Liver (tissue), 9 donors: ENCODE data around the gene AUH. TPM values are rescaled to one million over a fixed set of nuclear protein-coding genes. Genes with fewer than 3 reads are reported as not detected.

Experiments used
- DNase-seq: peaks from one replicate; pipeline ENCODE4 v3.0.0-alpha.2; 2017; ENCODE audit warnings: low spot score
- H3K27ac ChIP-seq, 2 donors: one replicate each; pipeline ENCODE4 v1.7.0; 2013; ENCODE audit warnings: inconsistent platforms in 2 of 2, low read length in 2 of 2, control low read depth in 1 of 2, low read depth in 1 of 2, mild to moderate bottlenecking in 1 of 2
- H3K27me3 ChIP-seq, 4 donors: one replicate each; pipeline versions ENCODE4 v1.6.1 to v1.7.0; 2013; ENCODE audit warnings: low read length in 3 of 4, inconsistent platforms in 1 of 4, mild to moderate bottlenecking in 1 of 4, moderate library complexity in 1 of 4; ENCODE audit not compliant: control insufficient read depth in 4 of 4, insufficient read depth in 4 of 4
- H3K36me3 ChIP-seq, 4 donors: one replicate each; pipeline versions ENCODE4 v1.6.1 to v1.7.0; 2013; ENCODE audit warnings: low read length in 3 of 4, mild to moderate bottlenecking in 3 of 4, low read depth in 1 of 4, moderate library complexity in 1 of 4; ENCODE audit not compliant: control insufficient read depth in 4 of 4, insufficient read depth in 3 of 4
- H3K4me1 ChIP-seq, 4 donors: one replicate each; pipeline versions ENCODE4 v1.6.1 to v1.7.0; 2013; ENCODE audit warnings: low read length in 3 of 4, mild to moderate bottlenecking in 3 of 4, moderate library complexity in 1 of 4; ENCODE audit not compliant: control insufficient read depth in 4 of 4, insufficient read depth in 4 of 4
- H3K4me3 ChIP-seq, 3 donors: one replicate each; pipeline versions ENCODE4 v1.6.1 to v1.7.0; 2013; ENCODE audit warnings: low read length in 3 of 3, control low read depth in 1 of 3, low read depth in 1 of 3, mild to moderate bottlenecking in 1 of 3
- H3K9ac ChIP-seq, 2 donors: one replicate each; pipeline ENCODE4 v1.7.0; 2013; ENCODE audit warnings: low read length in 2 of 2, mild to moderate bottlenecking in 2 of 2, moderate library complexity in 2 of 2, control low read depth in 1 of 2, low read depth in 1 of 2
- H3K9me3 ChIP-seq, 4 donors: one replicate each; pipeline versions ENCODE4 v1.6.1 to v1.7.0; 2013; ENCODE audit warnings: low read length in 3 of 4; ENCODE audit not compliant: control insufficient read depth in 4 of 4
- EGR1 ChIP-seq, 2 donors: IDR thresholded peaks; 2 replicates each; pipeline ENCODE4 v1.6.1; 2016 to 2018; ENCODE audit warnings: antibody characterized with exemption in 2 of 2, low read depth in 2 of 2
- FOXA1 ChIP-seq: IDR thresholded peaks from 2 replicates; pipeline ENCODE4 v1.6.1; 2016; ENCODE audit warnings: antibody characterized with exemption
- FOXA2 ChIP-seq: IDR thresholded peaks from 2 replicates; pipeline ENCODE4 v1.6.1; 2016; ENCODE audit warnings: antibody characterized with exemption
- GABPA ChIP-seq, 2 donors: IDR thresholded peaks in 1 of 2; conservative IDR thresholded peaks in 1 of 2; 2 replicates each; pipeline ENCODE4 v1.6.1; 2016; ENCODE audit warnings: antibody characterized with exemption in 2 of 2, mild to moderate bottlenecking in 1 of 2, moderate library complexity in 1 of 2
- HNF4A ChIP-seq, 2 donors: conservative IDR thresholded peaks; 2 replicates each; pipeline ENCODE4 v1.6.1; 2016; ENCODE audit warnings: antibody characterized with exemption in 2 of 2, mild to moderate bottlenecking in 2 of 2
- HNF4G ChIP-seq: IDR thresholded peaks from 2 replicates; pipeline ENCODE4 v1.6.1; 2016; ENCODE audit warnings: antibody characterized with exemption
- JUND ChIP-seq, 2 donors: IDR thresholded peaks; 2 replicates each; pipeline ENCODE4 v1.6.1; 2016; ENCODE audit warnings: antibody characterized with exemption in 2 of 2
- NR2F2 ChIP-seq: IDR thresholded peaks from 2 replicates; pipeline ENCODE4 v1.6.1; 2016; ENCODE audit warnings: antibody characterized with exemption
- RAD21 ChIP-seq, 2 donors: IDR thresholded peaks; 2 replicates each; pipeline ENCODE4 v1.6.1; 2016; ENCODE audit warnings: antibody characterized with exemption in 2 of 2, mild to moderate bottlenecking in 2 of 2
- RXRA ChIP-seq, 2 donors: IDR thresholded peaks; 2 replicates each; pipeline ENCODE4 v1.6.1; 2017 to 2018; ENCODE audit warnings: antibody characterized with exemption in 2 of 2, mild to moderate bottlenecking in 1 of 2
- SP1 ChIP-seq: IDR thresholded peaks from 2 replicates; pipeline ENCODE4 v1.6.1; 2018; ENCODE audit warnings: antibody characterized with exemption, mild to moderate bottlenecking
- TAF1 ChIP-seq: conservative IDR thresholded peaks from 2 replicates; pipeline ENCODE4 v1.6.1; 2016; ENCODE audit warnings: antibody characterized with exemption, mild to moderate bottlenecking
- YY1 ChIP-seq: IDR thresholded peaks from 2 replicates; pipeline ENCODE4 v1.6.1; 2016; ENCODE audit warnings: antibody characterized with exemption, mild to moderate bottlenecking
- WGBS: extraction: QIAGEN DNeasy Blood & Tissue Kit; methylation state at CpG from one replicate; pipeline ENCODE4 v1.1.7; 2013; 5-methylcytosine and 5-hydroxymethylcytosine counted together
- polyA plus RNA-seq, 2 donors: library from polyadenylated mRNA; stranded (reverse) in 1 of 2; unstranded in 1 of 2; fragments of 200-250 nt in 1 of 2; fragments of >200 nt in 1 of 2; fragmentation: Nextera tagmentation in 1 of 2; extraction: Ambion mirVana in 1 of 2; gene quantifications; one replicate each; pipeline versions ENCODE4 v1.2.1 to v1.2.3, GENCODE V29; 2013 to 2015
- total RNA-seq, 2 donors: library from RNA; depleted of rRNA; stranded (reverse); fragments of >200 nt; gene quantifications; one replicate each; pipeline ENCODE4 v1.2.3, GENCODE V29; 2014
- TF ChIP-seq, protein P1 (sequence below): IDR thresholded peaks from 2 replicates; pipeline ENCODE4 v1.6.1; 2016; ENCODE audit warnings: antibody characterized with exemption
- TF ChIP-seq, protein P2 (sequence below): IDR thresholded peaks from 2 replicates; pipeline ENCODE4 v1.6.1; 2016; ENCODE audit warnings: antibody characterized with exemption
- TF ChIP-seq, protein P3 (sequence below): IDR thresholded peaks from 2 replicates; pipeline ENCODE4 v1.6.1; 2016; ENCODE audit warnings: antibody characterized with exemption, mild to moderate bottlenecking
- TF ChIP-seq, protein P4 (sequence below): fragments of 150-350 bp; IDR thresholded peaks from 2 replicates; pipeline ENCODE4 v1.5.1; 2017; ENCODE audit warnings: improper control_type of control experiment, low read depth, low read length; ENCODE audit not compliant: missing input control
- donor health status: healthy.
- donor health status: healthy.
- donor health status: healthy.
- donor health status: healthy.
- donor health status: healthy.

The AUH gene
- total and polyA plus RNA-seq, 4 donors: 12.1 to 30.0 (median 24.9) TPM

DNA sequence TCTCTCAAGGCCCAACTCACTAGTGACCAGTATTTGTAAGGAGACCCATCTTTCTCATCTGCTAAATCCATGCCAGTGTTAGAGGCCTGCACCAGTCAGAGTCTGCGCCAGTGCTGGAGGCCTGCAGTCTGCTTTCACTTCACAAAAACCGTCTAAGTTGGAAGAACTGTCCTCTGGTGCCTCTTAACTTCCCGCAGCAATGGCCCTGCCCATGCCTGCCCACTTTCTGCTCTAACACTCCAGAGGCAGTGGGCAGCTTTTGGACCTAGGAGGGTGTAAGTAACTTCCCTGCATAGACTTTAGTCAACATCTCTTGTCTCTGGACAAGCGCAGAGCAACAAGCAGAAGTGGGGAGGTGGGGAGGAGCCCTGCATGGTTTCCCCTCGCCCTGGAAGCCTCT, 152.9 kb downstream of the AUH start:
- TF ChIP-seq JUND (IDR thresholded peaks at IDR 0.05): no peak
- TF ChIP-seq, protein P1, sequence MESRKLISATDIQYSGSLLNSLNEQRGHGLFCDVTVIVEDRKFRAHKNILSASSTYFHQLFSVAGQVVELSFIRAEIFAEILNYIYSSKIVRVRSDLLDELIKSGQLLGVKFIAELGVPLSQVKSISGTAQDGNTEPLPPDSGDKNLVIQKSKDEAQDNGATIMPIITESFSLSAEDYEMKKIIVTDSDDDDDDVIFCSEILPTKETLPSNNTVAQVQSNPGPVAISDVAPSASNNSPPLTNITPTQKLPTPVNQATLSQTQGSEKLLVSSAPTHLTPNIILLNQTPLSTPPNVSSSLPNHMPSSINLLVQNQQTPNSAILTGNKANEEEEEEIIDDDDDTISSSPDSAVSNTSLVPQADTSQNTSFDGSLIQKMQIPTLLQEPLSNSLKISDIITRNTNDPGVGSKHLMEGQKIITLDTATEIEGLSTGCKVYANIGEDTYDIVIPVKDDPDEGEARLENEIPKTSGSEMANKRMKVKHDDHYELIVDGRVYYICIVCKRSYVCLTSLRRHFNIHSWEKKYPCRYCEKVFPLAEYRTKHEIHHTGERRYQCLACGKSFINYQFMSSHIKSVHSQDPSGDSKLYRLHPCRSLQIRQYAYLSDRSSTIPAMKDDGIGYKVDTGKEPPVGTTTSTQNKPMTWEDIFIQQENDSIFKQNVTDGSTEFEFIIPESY: no peak
- no peak for TF ChIP-seq TAF1
- TF ChIP-seq GABPA (IDR thresholded peaks at IDR 0.05 in 1 of 2, conservative IDR thresholded peaks at IDR 0.05 in 1 of 2): no peak
- no peak for TF ChIP-seq HNF4G
- no peak for TF ChIP-seq YY1
- no peak for TF ChIP-seq HNF4A (conservative IDR thresholded peaks at IDR 0.05)
- H3K9me3 ChIP-seq: no peaks in the 10 kb centered on the region
- no peaks in the 10 kb centered on the region for H3K27me3 ChIP-seq
- no peak overlapping the region for H3K4me3 ChIP-seq
- H3K27ac ChIP-seq: peak overlapping the region; percentile 88 to 93
- H3K36me3 ChIP-seq: no peaks in the 10 kb centered on the region
- DNase-seq: no peak
- H3K4me1 ChIP-seq: peaks cover 14 to 46% (median 21%) of the 10 kb centered on the region in 4 donors
- no peak overlapping the region for H3K9ac ChIP-seq
- 75% methylated on average over 5 of the region's 5 CpGs for WGBS

DNA sequence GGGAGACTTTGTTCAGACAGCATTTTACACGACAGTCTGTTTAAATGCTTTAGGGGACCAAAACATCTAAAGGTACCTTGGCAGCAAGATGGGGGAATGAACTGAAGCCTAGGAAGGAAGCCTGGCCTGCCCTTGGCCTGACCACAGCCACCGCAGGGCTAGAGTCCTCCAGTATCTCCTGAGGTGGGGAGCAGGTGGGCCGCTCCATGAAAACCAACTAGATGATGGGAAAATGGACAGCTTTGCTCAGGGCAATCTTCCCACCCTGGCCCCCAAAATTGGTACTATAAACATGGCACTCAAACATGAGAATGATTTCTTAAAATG, 153.3 kb downstream of the AUH start:
- TF ChIP-seq JUND (IDR thresholded peaks at IDR 0.05) (peak in 1 of 2 donors; percentile 8), HNF4G (peak; percentile 1), RXRA (IDR thresholded peaks at IDR 0.05) (peak; percentile 2 to 37), SP1 (peak; percentile 15)
- TF ChIP-seq, protein P2, sequence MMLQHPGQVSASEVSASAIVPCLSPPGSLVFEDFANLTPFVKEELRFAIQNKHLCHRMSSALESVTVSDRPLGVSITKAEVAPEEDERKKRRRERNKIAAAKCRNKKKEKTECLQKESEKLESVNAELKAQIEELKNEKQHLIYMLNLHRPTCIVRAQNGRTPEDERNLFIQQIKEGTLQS: no peak
- TF ChIP-seq, protein P3, sequence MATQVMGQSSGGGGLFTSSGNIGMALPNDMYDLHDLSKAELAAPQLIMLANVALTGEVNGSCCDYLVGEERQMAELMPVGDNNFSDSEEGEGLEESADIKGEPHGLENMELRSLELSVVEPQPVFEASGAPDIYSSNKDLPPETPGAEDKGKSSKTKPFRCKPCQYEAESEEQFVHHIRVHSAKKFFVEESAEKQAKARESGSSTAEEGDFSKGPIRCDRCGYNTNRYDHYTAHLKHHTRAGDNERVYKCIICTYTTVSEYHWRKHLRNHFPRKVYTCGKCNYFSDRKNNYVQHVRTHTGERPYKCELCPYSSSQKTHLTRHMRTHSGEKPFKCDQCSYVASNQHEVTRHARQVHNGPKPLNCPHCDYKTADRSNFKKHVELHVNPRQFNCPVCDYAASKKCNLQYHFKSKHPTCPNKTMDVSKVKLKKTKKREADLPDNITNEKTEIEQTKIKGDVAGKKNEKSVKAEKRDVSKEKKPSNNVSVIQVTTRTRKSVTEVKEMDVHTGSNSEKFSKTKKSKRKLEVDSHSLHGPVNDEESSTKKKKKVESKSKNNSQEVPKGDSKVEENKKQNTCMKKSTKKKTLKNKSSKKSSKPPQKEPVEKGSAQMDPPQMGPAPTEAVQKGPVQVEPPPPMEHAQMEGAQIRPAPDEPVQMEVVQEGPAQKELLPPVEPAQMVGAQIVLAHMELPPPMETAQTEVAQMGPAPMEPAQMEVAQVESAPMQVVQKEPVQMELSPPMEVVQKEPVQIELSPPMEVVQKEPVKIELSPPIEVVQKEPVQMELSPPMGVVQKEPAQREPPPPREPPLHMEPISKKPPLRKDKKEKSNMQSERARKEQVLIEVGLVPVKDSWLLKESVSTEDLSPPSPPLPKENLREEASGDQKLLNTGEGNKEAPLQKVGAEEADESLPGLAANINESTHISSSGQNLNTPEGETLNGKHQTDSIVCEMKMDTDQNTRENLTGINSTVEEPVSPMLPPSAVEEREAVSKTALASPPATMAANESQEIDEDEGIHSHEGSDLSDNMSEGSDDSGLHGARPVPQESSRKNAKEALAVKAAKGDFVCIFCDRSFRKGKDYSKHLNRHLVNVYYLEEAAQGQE: no peak

DNA sequence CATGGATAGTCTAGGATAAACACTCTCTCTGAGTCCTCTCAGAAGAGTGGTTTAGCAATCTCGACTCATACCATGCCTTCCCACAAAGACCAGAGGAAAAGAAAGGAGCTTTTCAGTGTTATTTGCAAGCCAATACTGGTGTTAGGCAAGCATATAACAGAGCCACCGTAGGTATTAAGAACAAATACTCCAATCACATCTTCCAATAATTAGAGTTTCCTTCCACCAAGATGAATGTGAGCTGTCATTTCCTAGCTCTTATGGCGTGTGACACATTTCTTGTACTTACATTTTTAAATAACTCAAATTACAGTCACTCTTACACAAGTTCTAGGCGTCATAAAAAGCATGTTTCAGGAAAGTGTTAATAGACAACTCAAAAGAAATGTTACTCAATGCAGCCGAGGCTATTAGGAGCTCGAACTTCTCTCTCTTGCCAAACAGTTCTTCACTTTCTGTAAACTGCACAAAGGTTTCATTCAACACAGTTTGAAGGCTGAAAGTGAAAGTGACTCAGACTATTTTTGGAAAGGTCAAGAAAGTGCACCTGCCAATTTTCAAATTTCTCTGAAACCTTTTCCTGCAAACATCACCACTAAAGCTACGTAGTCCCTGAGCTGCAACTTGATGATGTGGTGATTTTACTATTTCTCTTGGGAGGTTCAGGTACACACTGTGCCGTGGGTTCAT, 153.8 kb downstream of the AUH start:
- peak overlapping the region; percentile 88 to 93 for H3K27ac ChIP-seq
- no peak overlapping the region for H3K4me3 ChIP-seq
- H3K9ac ChIP-seq: peak overlapping the region; percentile 18 to 82
- no peaks in the 10 kb centered on the region for H3K36me3 ChIP-seq
- WGBS: 6% methylated on average over 8 of the region's 8 CpGs
- peaks cover 14 to 45% (median 18%) of the 10 kb centered on the region in 4 donors for H3K4me1 ChIP-seq
- H3K9me3 ChIP-seq: no peaks in the 10 kb centered on the region
- no peak for DNase-seq
- no peaks in the 10 kb centered on the region for H3K27me3 ChIP-seq
- peak; percentile 48 for TF ChIP-seq FOXA1
- TF ChIP-seq, protein P1: peak; percentile 84
- TF ChIP-seq SP1: peak; percentile 88
- TF ChIP-seq NR2F2: peak; percentile 88
- TF ChIP-seq, protein P4, sequence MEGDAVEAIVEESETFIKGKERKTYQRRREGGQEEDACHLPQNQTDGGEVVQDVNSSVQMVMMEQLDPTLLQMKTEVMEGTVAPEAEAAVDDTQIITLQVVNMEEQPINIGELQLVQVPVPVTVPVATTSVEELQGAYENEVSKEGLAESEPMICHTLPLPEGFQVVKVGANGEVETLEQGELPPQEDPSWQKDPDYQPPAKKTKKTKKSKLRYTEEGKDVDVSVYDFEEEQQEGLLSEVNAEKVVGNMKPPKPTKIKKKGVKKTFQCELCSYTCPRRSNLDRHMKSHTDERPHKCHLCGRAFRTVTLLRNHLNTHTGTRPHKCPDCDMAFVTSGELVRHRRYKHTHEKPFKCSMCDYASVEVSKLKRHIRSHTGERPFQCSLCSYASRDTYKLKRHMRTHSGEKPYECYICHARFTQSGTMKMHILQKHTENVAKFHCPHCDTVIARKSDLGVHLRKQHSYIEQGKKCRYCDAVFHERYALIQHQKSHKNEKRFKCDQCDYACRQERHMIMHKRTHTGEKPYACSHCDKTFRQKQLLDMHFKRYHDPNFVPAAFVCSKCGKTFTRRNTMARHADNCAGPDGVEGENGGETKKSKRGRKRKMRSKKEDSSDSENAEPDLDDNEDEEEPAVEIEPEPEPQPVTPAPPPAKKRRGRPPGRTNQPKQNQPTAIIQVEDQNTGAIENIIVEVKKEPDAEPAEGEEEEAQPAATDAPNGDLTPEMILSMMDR: no peak
- peak; percentile 68 to 78 for TF ChIP-seq HNF4A (conservative IDR thresholded peaks at IDR 0.05)
- TF ChIP-seq FOXA2: peak; percentile 43
- TF ChIP-seq, protein P2: peak; percentile 78
- peak in 1 of 2 donors; percentile 25 for TF ChIP-seq GABPA (IDR thresholded peaks at IDR 0.05 in 1 of 2, conservative IDR thresholded peaks at IDR 0.05 in 1 of 2)
- no peak for TF ChIP-seq EGR1 (IDR thresholded peaks at IDR 0.05; ENCODE audit: low read depth in 2 of 2)
- TF ChIP-seq RAD21 (IDR thresholded peaks at IDR 0.05): peak; percentile 51 to 60
- peak; percentile 92 to 95 for TF ChIP-seq RXRA (IDR thresholded peaks at IDR 0.05)

More for the DNA sequence above, 153.3 kb downstream of the AUH start:
- H3K27me3 ChIP-seq: no peaks in the 10 kb centered on the region
- peak overlapping the region; percentile 88 to 93 for H3K27ac ChIP-seq
- 38% methylated on average over 3 of the region's 3 CpGs for WGBS
- no peaks in the 10 kb centered on the region for H3K36me3 ChIP-seq
- H3K9ac ChIP-seq: peak overlapping the region in 1 of 2 donors; percentile 49
- no peaks in the 10 kb centered on the region for H3K9me3 ChIP-seq
- no peak overlapping the region for H3K4me3 ChIP-seq
- DNase-seq: no peak
- peaks cover 14 to 46% (median 21%) of the 10 kb centered on the region in 4 donors for H3K4me1 ChIP-seq
